H1 (cell line): ENCODE data around the gene ACOX1. TPM values are rescaled to one million over a fixed set of nuclear protein-coding genes. Genes with fewer than 3 reads are reported as not detected.

Experiments used
- CTCF ChIA-PET: fragments of 300-600 bp; sonication (Branson Sonifier 250); formaldehyde crosslinking; loops from one replicate; lab custom pipeline; 2021; ENCODE audit not compliant: partially characterized antibody; lab: Charles Lee
- POLR2A ChIA-PET: fragments of 300-600 bp; sonication (Branson Sonifier 250); formaldehyde crosslinking; loops from one replicate; lab custom pipeline; 2021; ENCODE audit warnings: inconsistent platforms; ENCODE audit not compliant: partially characterized antibody; lab: Charles Lee
- DNase-seq, 2 experiments: peaks; one replicate each; pipeline versions ENCODE4 v3.0.0 to v3.0.0-alpha.2; 2010 to 2022; ENCODE audit warnings: low spot score in 2 of 2, low read depth in 1 of 2, mixed read lengths in 1 of 2
- FAIRE-seq: peaks from 2 replicates; lab custom pipeline; 2011; peaks lifted over from hg19 to GRCh38; lab: Jason Lieb, UNC
- H2AFZ ChIP-seq: 2 replicates; pipeline ENCODE4 v1.8.1; 2012; ENCODE audit warnings: low read length, inconsistent platforms
- H2AK5ac ChIP-seq: 2 replicates; pipeline ENCODE4 v1.6.1; 2013; ENCODE audit warnings: low read depth, low read length
- H2BK120ac ChIP-seq: replicated peaks from 2 replicates; pipeline ENCODE3; 2013; ENCODE audit warnings: low read depth, low read length, inconsistent platforms
- H2BK12ac ChIP-seq: 2 replicates; pipeline ENCODE4 v1.6.1; 2013; ENCODE audit warnings: low read depth, low read length
- H2BK15ac ChIP-seq: 2 replicates; pipeline ENCODE4 v1.6.1; 2013; ENCODE audit warnings: low read length
- H2BK20ac ChIP-seq: 2 replicates; pipeline ENCODE4 v1.6.1; 2013; ENCODE audit warnings: low read length
- H2BK5ac ChIP-seq: 2 replicates; pipeline ENCODE4 v1.6.1; 2013; ENCODE audit warnings: low read depth, low read length
- H3K14ac ChIP-seq: 2 replicates; pipeline ENCODE4 v1.6.1; 2013; ENCODE audit warnings: inconsistent platforms; ENCODE audit not compliant: insufficient read length
- H3K18ac ChIP-seq: 2 replicates; pipeline ENCODE4 v1.6.1; 2013; ENCODE audit warnings: low read length; ENCODE audit errors: extremely low read depth
- H3K23ac ChIP-seq: 2 replicates; pipeline ENCODE4 v1.6.1; 2013; ENCODE audit warnings: inconsistent platforms; ENCODE audit not compliant: insufficient read length
- H3K23me2 ChIP-seq: 2 replicates; pipeline ENCODE4 v1.6.1; 2013; ENCODE audit warnings: low read depth, low read length
- H3K27ac ChIP-seq: 2 replicates; pipeline ENCODE4 v1.6.1; 2011; ENCODE audit warnings: low read depth, low read length, inconsistent platforms
- H3K27me3 ChIP-seq, 4 experiments: replicated peaks in 1 of 4; 1 replicate in 1 of 4; 2 replicates in 3 of 4; pipeline versions ENCODE4 v1.6.1 to v1.8.1; 2011 to 2013; ENCODE audit warnings: low read length in 3 of 4, mild to moderate bottlenecking in 3 of 4, inconsistent platforms in 2 of 4, mixed read lengths in 2 of 4, moderate library complexity in 1 of 4; ENCODE audit not compliant: control insufficient read depth in 3 of 4, insufficient read depth in 3 of 4; ENCODE audit errors: extremely low read depth in 1 of 4
- H3K36me3 ChIP-seq, 4 experiments: 2 replicates each; pipeline versions ENCODE4 v1.6.1 to v1.8.1; 2011 to 2013; ENCODE audit warnings: mild to moderate bottlenecking in 4 of 4, low read length in 3 of 4, moderate library complexity in 2 of 4, control low read depth in 1 of 4, inconsistent platforms in 1 of 4; ENCODE audit not compliant: insufficient read depth in 4 of 4, control insufficient read depth in 2 of 4
- H3K4ac ChIP-seq: replicated peaks from 2 replicates; pipeline ENCODE3; 2013; ENCODE audit warnings: low read length, low read depth, mixed read lengths, inconsistent platforms; ENCODE audit not compliant: insufficient read length
- H3K4me1 ChIP-seq, 4 experiments: replicated peaks in 1 of 4; 1 replicate in 1 of 4; 2 replicates in 3 of 4; pipeline versions ENCODE4 v1.6.1 to v1.8.1; 2011 to 2013; ENCODE audit warnings: low read length in 3 of 4, inconsistent platforms in 2 of 4, mixed read lengths in 1 of 4; ENCODE audit not compliant: insufficient read depth in 4 of 4, control insufficient read depth in 3 of 4
- H3K4me2 ChIP-seq, 2 experiments: 2 replicates each; pipeline versions ENCODE4 v1.6.1 to v1.8.1; 2011 to 2013; ENCODE audit warnings: low read depth in 2 of 2, low read length in 2 of 2, control low read depth in 1 of 2, inconsistent platforms in 1 of 2, mild to moderate bottlenecking in 1 of 2; ENCODE audit not compliant: insufficient read depth in 1 of 2
- H3K4me3 ChIP-seq, 4 experiments: fragments of 200-600, 300-600 bp in 1 of 4; sonication (generic), shearing (Covaris generic), sonication (Bioruptor Twin) in 1 of 4; 2 replicates each; pipeline versions ENCODE4 v1.5.1 to v1.8.1; 2011 to 2016; ENCODE audit warnings: low read length in 4 of 4, low read depth in 3 of 4, control low read depth in 2 of 4, inconsistent platforms in 2 of 4, mild to moderate bottlenecking in 2 of 4, mixed read lengths in 1 of 4, moderate library complexity in 1 of 4; ENCODE audit not compliant: insufficient read depth in 2 of 4; ENCODE audit errors: extremely low read depth in 1 of 4
- H3K56ac ChIP-seq: replicated peaks from 2 replicates; pipeline ENCODE3; 2013; ENCODE audit warnings: low read depth, mild to moderate bottlenecking, mixed read lengths, low read length, inconsistent platforms; ENCODE audit not compliant: insufficient read length
- H3K79me1 ChIP-seq: 2 replicates; pipeline ENCODE4 v1.6.1; 2013; ENCODE audit warnings: low read depth, low read length, control low read depth
- H3K79me2 ChIP-seq, 2 experiments: 2 replicates each; pipeline versions ENCODE4 v1.6.1 to v1.8.1; 2012 to 2013; ENCODE audit warnings: low read length in 2 of 2, mild to moderate bottlenecking in 2 of 2, inconsistent platforms in 1 of 2; ENCODE audit not compliant: insufficient read depth in 2 of 2, control insufficient read depth in 1 of 2
- H3K9ac ChIP-seq, 4 experiments: replicated peaks in 1 of 4; 1 replicate in 1 of 4; 2 replicates in 3 of 4; pipeline versions ENCODE4 v1.6.1 to v1.8.1; 2011 to 2013; ENCODE audit warnings: low read depth in 3 of 4, low read length in 3 of 4, control low read depth in 2 of 4, mild to moderate bottlenecking in 2 of 4, moderate library complexity in 2 of 4, inconsistent platforms in 1 of 4; ENCODE audit errors: extremely low read depth in 1 of 4
- H3K9me3 ChIP-seq, 2 experiments: 2 replicates each; pipeline versions ENCODE4 v1.6.1 to v1.8.1; 2012 to 2013; ENCODE audit warnings: mild to moderate bottlenecking in 2 of 2, moderate library complexity in 2 of 2, control low read depth in 1 of 2, inconsistent platforms in 1 of 2, low read depth in 1 of 2, low read length in 1 of 2, mixed read lengths in 1 of 2; ENCODE audit not compliant: insufficient read depth in 2 of 2
- H4K20me1 ChIP-seq, 2 experiments: replicated peaks in 1 of 2; 2 replicates each; pipeline versions ENCODE3 to v1.8.1; 2011 to 2013; ENCODE audit warnings: inconsistent platforms in 2 of 2, low read length in 2 of 2, mild to moderate bottlenecking in 1 of 2; ENCODE audit not compliant: insufficient read depth in 2 of 2, control insufficient read depth in 1 of 2
- H4K5ac ChIP-seq: 2 replicates; pipeline ENCODE4 v1.6.1; 2013; ENCODE audit warnings: low read length, low read depth, mixed read lengths, inconsistent platforms; ENCODE audit not compliant: insufficient read length
- H4K8ac ChIP-seq: 2 replicates; pipeline ENCODE4 v1.8.0; 2013; ENCODE audit warnings: mild to moderate bottlenecking, moderate library complexity, low read length, inconsistent platforms; ENCODE audit not compliant: insufficient read depth; ENCODE audit errors: extremely low read depth
- H4K91ac ChIP-seq: replicated peaks from 2 replicates; pipeline ENCODE3; 2013; ENCODE audit warnings: low read length, mixed read lengths, inconsistent platforms; ENCODE audit not compliant: insufficient read length
- ATF3 ChIP-seq: IDR thresholded peaks from 2 replicates; pipeline ENCODE4 v1.6.1; 2011; ENCODE audit warnings: low read depth, mild to moderate bottlenecking, low read length; ENCODE audit not compliant: insufficient read depth
- CBX5 ChIP-seq: fragments of 300-800, 300-1000 bp; sonication (generic); IDR thresholded peaks from 2 replicates; pipeline ENCODE4 v1.7.1; 2016; ENCODE audit warnings: antibody characterized with exemption, low read length, low read depth
- CHD1 ChIP-seq: IDR thresholded peaks from 2 replicates; pipeline ENCODE4 v1.6.1; 2012; ENCODE audit warnings: low read depth, low read length, improper control_type of control experiment
- CHD2 ChIP-seq: IDR thresholded peaks from 2 replicates; pipeline ENCODE4 v1.6.1; 2012; ENCODE audit warnings: low read length, improper control_type of control experiment
- E2F6 ChIP-seq: IDR thresholded peaks from 2 replicates; pipeline ENCODE4 v1.6.1; 2012; ENCODE audit warnings: inconsistent platforms
- KDM5A ChIP-seq: fragments of 200-600 bp; IDR thresholded peaks from 2 replicates; pipeline ENCODE4 v1.7.1; 2012; ENCODE audit warnings: mild to moderate bottlenecking, low read length, inconsistent platforms, mixed read lengths
- RNF2 ChIP-seq: fragments of 200-900, 300-1000 bp; sonication (generic); IDR thresholded peaks from 2 replicates; pipeline ENCODE4 v1.7.1; 2016; ENCODE audit warnings: borderline replicate concordance, low read depth, mild to moderate bottlenecking, antibody characterized with exemption, low read length; ENCODE audit not compliant: poor library complexity, severe bottlenecking; ENCODE audit errors: missing control alignments
- RXRA ChIP-seq: IDR thresholded peaks from 2 replicates; pipeline ENCODE4 v1.6.1; 2011; ENCODE audit warnings: low read depth, mild to moderate bottlenecking, low read length, moderate library complexity; ENCODE audit not compliant: insufficient read depth
- SAP30 ChIP-seq: fragments of 300-600 bp; sonication (generic); IDR thresholded peaks from 2 replicates; pipeline ENCODE4 v1.7.1; 2012; ENCODE audit warnings: low read length, moderate library complexity, mild to moderate bottlenecking, inconsistent platforms; ENCODE audit not compliant: insufficient read depth, insufficient replicate concordance
- SIN3A ChIP-seq, 2 experiments: IDR thresholded peaks in 1 of 2; conservative IDR thresholded peaks in 1 of 2; 2 replicates each; pipeline ENCODE4 v1.6.1; 2011 to 2012; ENCODE audit warnings: low read length in 2 of 2, improper control_type of control experiment in 1 of 2, low read depth in 1 of 2, mild to moderate bottlenecking in 1 of 2
- TEAD4 ChIP-seq: IDR thresholded peaks from 2 replicates; pipeline ENCODE4 v1.6.1; 2012; ENCODE audit warnings: low read depth, low read length, inconsistent platforms, mixed read lengths
- YY1 ChIP-seq: IDR thresholded peaks from 2 replicates; pipeline ENCODE4 v1.6.1; 2011; ENCODE audit warnings: low read depth, mild to moderate bottlenecking, low read length
- WGBS, 2 experiments: shearing (Covaris generic) in 1 of 2; methylation state at CpG; one replicate each; pipeline versions ENCODE4 v1.1.6 to v1.1.7; 2013 to 2015; ENCODE audit warnings: low lambda C conversion rate in 2 of 2, mixed read lengths in 2 of 2, inconsistent platforms in 1 of 2, low coverage in 1 of 2, missing lambda C conversion rate in 1 of 2; ENCODE audit not compliant: insufficient replicate concordance in 2 of 2, insufficient coverage in 1 of 2, insufficient read length in 1 of 2; ENCODE audit errors: extremely low coverage in 1 of 2, missing lambda C conversion rate in 1 of 2; 5-methylcytosine and 5-hydroxymethylcytosine counted together
- polyA plus RNA-seq, 7 experiments: library from polyadenylated mRNA; depleted of rRNA in 3 of 7; stranded (reverse) in 5 of 7; unstranded in 2 of 7; fragments of >200 nt in 5 of 7; fragments of 200-250 nt in 2 of 7; gene quantifications; 1 replicate in 5 of 7; 2 replicates in 1 of 7; 4 replicates in 1 of 7; pipeline versions ENCODE4 v1.2.1 to v1.2.3, GENCODE V29; 2011 to 2013; ENCODE audit warnings: missing spikeins in 2 of 7, mixed read lengths in 2 of 7
- total RNA-seq: library from RNA; stranded (reverse); fragmentation: NEBNext Ultra II Directional; extraction: Animal tissue kit (Norgen Biotek cat#: 25700); gene quantifications from 2 replicates; pipeline ENCODE4 v1.2.1, GENCODE V29; 2021

Gene ACOX1
- total and polyA plus RNA-seq, 2 of the 8 experiments (the other 6 are each of a cell fraction or from before 2014, with no cell fraction given): 10.5 to 30.4 TPM

- no peaks in the 10 kb centered on the region for H3K23me2 ChIP-seq
- no peak overlapping the region for H4K8ac ChIP-seq
- no peak overlapping the region for H2BK15ac ChIP-seq
- no peak overlapping the region for H2BK12ac ChIP-seq
- ChIA-PET CTCF (interaction anchor here (0.7 to 13.7 kb wide), 5 partner anchors 12 to 481 kb away, joined by 3 to 229 read pairs (median 3); partner anchors contain the start of gene CDK3), POLR2A (interaction anchor here (0.9 kb wide), 1 partner anchor 55 kb away, joined by 4 read pairs; no protein-coding TSS in a partner anchor)
- no peaks in the 10 kb centered on the region for H4K20me1 ChIP-seq
- H3K79me2 ChIP-seq: no peaks in the 10 kb centered on the region
- no peaks in the 10 kb centered on the region for H3K79me1 ChIP-seq
- no peak overlapping the region for H2BK120ac ChIP-seq
- 92% methylated on average over 11 of the region's 12 CpGs; no CpG with 5 or more reads in 1 of the 2 experiments for WGBS, 2 experiments
- no peak overlapping the region for H2BK5ac ChIP-seq
- no peak overlapping the region for H2BK20ac ChIP-seq
- H3K23ac ChIP-seq: no peak overlapping the region
- no peaks in the 10 kb centered on the region for H3K27me3 ChIP-seq
- no peak overlapping the region for H3K9ac ChIP-seq
- H3K4me1 ChIP-seq: peaks cover 0 to 12% (median 4%) of the 10 kb centered on the region in 4 experiments; a peak in 6 of 7 replicates
- H3K36me3 ChIP-seq: no peaks in the 10 kb centered on the region
- H4K5ac ChIP-seq: no peak overlapping the region
- no peak overlapping the region for H3K27ac ChIP-seq
- no peak overlapping the region for H2AFZ ChIP-seq
- H4K91ac ChIP-seq: no peak overlapping the region
- DNase-seq: no peak
- no peak overlapping the region for H3K56ac ChIP-seq
- no peak for FAIRE-seq
- no peak overlapping the region for H3K14ac ChIP-seq
- H3K9me3 ChIP-seq: no peaks in the 10 kb centered on the region
- no peak overlapping the region for H3K4ac ChIP-seq
- H2AK5ac ChIP-seq: no peak overlapping the region
- H3K4me3 ChIP-seq: no peak overlapping the region
- H3K4me2 ChIP-seq: no peak overlapping the region
- no peak overlapping the region for H3K18ac ChIP-seq
- no peak for TF ChIP-seq SAP30
- TF ChIP-seq YY1: no peak
- TF ChIP-seq RNF2: no peak
- TF ChIP-seq KDM5A: no peak
- no peak for TF ChIP-seq SIN3A (conservative IDR thresholded peaks at IDR 0.05 in 1 of 2, IDR thresholded peaks at IDR 0.05 in 1 of 2; ENCODE audit: low read depth in 1 of 2, low read length in 2 of 2)
- no peak for TF ChIP-seq E2F6
- no peak for TF ChIP-seq RXRA
- TF ChIP-seq CBX5: no peak
- TF ChIP-seq TEAD4: no peak
- no peak for TF ChIP-seq CHD1
- no peak for TF ChIP-seq ATF3
- no peak for TF ChIP-seq CHD2
These were observed 46.3 kb upstream of the ACOX1 start for GRCh38 chr17:76025294-76025693.
